Measurements from ENCODE around the gene YES1.
A peak's percentile ranks its signal among the peaks of the same experiment; 100 is the strongest.

The YES1 gene

GRCh38 chr18:811892-812375, at the start of gene YES1:
Gene YES1, minus strand, starts transcription at chr18:812242. Its CDS starts 55,415 bp downstream, at chr18:756827.
- DNase-seq (ENCODE audit: low read depth) = peak; percentile 85
- TF ChIP-seq CTCF (IDR thresholded peaks at IDR 0.05; ENCODE audit: insufficient read depth, low read depth, low read length, missing control alignments) = no peak
- peak within 1 kb of the TSS; percentile 64 for H3K4me3 ChIP-seq (ENCODE audit: low read length)

DNA sequence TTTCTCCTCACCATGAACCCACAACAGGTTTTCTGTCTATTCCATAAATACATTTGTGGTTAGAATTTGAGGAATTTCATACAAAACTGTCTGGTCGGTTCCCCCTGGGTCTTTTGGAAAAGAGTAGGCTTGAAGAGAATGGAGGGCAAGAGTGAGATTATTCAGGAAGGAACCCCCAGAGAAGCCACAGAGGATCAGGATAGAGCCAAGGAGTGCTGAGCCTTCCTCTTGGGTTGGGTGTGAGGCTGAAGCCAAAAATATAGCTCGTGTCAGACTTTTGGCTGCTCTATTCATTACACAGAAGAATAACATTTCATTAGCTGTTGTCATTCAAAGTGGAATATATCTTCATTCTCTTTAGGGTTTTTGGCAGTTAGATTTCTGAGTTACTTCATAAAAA, 45.9 kb upstream of the YES1 start:
- no peak overlapping the region for H3K4me3 ChIP-seq (ENCODE audit: low read length)
- DNase-seq (ENCODE audit: low read depth) = no peak
- no peak for TF ChIP-seq CTCF (IDR thresholded peaks at IDR 0.05; ENCODE audit: insufficient read depth, low read depth, low read length, missing control alignments)

GRCh38 chr18:853471-853870, 41.4 kb upstream of the YES1 start:
- H3K4me3 ChIP-seq (ENCODE audit: low read length) = no peak overlapping the region
- DNase-seq (ENCODE audit: low read depth) = no peak
- no peak for TF ChIP-seq CTCF (IDR thresholded peaks at IDR 0.05; ENCODE audit: insufficient read depth, low read depth, low read length, missing control alignments)

GRCh38 chr18:850960-851359, 38.9 kb upstream of the YES1 start:
- DNase-seq (ENCODE audit: low read depth) = no peak
- no peak overlapping the region for H3K4me3 ChIP-seq (ENCODE audit: low read length)
- no peak for TF ChIP-seq CTCF (IDR thresholded peaks at IDR 0.05; ENCODE audit: insufficient read depth, low read depth, low read length, missing control alignments)

DNA sequence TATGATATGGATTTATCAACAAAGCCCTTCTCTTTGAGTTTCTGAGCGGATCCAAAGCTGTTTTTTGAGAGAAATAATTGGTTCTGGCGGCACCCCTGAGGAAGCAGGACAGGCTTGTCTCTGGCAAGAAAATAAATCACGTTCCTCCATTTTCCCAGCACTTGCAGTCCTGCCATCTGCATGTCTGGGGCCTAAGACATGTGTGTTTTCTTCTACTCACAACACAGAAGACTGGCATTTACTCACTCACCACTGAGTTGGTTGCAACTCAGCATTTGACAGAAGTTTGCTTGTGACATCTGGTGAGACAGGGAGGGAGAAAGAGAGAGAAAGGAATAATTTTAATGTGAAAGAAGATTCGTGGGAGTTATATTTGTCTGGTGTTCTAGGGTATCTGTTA, 37.0 kb upstream of the YES1 start:
- H3K4me3 ChIP-seq (ENCODE audit: low read length) = no peak overlapping the region
- no peak for DNase-seq (ENCODE audit: low read depth)
- TF ChIP-seq CTCF (IDR thresholded peaks at IDR 0.05; ENCODE audit: insufficient read depth, low read depth, low read length, missing control alignments) = no peak

DNA sequence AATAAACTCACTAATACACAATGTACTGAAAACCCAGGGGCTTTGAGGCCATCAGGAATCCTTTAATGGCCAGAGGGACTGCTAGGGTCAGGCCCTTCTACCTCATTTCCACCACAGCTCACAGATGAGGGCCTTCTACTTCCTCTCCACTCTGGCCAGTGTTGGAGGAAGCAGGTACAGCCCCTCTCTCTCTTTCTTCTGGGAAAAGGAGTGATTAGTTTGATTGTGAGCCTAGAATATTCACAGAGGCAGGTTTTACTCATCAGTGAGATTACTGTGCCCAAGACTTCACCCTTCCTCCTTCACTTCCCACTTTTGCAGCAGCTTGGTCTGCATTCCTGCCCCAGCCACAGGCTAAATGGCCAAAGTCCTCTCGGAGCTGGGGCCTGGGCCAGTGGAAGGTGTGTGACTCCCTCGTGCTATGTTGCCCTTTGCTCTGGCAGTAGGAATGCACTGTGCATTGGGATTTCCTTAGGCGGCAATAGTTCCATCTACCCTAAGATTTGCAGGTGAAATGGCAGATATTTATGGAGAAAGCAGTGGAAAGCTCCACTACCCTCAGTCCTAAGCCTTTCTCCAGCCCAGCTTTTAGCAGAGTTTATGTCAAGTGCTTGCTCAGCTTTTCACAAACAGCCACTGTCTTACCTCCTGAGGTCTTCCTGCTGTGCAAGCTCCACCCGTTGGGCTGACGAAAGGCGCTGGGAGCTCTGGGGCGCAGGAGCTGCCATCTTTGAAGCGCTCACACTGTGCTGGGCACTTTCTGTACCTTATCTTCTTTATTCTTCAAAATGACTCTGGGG, 36.2 kb upstream of the YES1 start:
- no peak for DNase-seq (ENCODE audit: low read depth)
- no peak for TF ChIP-seq CTCF (IDR thresholded peaks at IDR 0.05; ENCODE audit: insufficient read depth, low read depth, low read length, missing control alignments)

More for the DNA sequence above, 36.2 kb upstream of the YES1 start:
- H3K4me3 ChIP-seq (ENCODE audit: low read length) = no peak overlapping the region

Data from epithelial cell of esophagus (primary cell).